ENCODE results near the gene TNK2.

GRCh38 chr3:195875482-195876236 is 32.7 kb downstream of the TNK2 start:
- no peak for TF ChIP-seq EZH2phosphoT487 (IDR thresholded peaks at IDR 0.05; ENCODE audit: insufficient read depth, low read depth)
- no peak for TF ChIP-seq EZH2 (IDR thresholded peaks at IDR 0.05; ENCODE audit: insufficient read depth, poor library complexity, severe bottlenecking)

Data from GM23248 (cell line).